ENCODE data around the gene EPHA4. TPM values are rescaled to one million over a fixed set of nuclear protein-coding genes. Genes with fewer than 3 reads are reported as not detected.

EPHA4 gene
- total and polyA plus RNA-seq, 2 donors (not counting 1 experiment from before 2014, with no cell fraction given): 10.7 to 54.9 TPM

GRCh38 chr2:221571551-221572218 lies 419 bp downstream of the EPHA4 start:
- Histone ChIP-seq H2AFZ (ENCODE audit: insufficient read depth, low read depth, low read length, poor library complexity, severe bottlenecking) (peak overlapping the region; percentile 98), H3K9ac (ENCODE audit: low read length) (peak overlapping the region; percentile 94), H3K4me2 (replicated peaks; ENCODE audit: low read depth, low read length, poor library complexity, severe bottlenecking) (peak overlapping the region; percentile 99), H3K27me3 (replicated peaks in 1 of 4; ENCODE audit: control extremely low read depth in 1 of 4, control insufficient read depth in 3 of 4, insufficient read depth in 4 of 4, low read length in 3 of 4) (peaks cover 0 to 44% (median 27%) of the 10 kb centered on the region in 4 experiments), H3K4me1 (ENCODE audit: control insufficient read depth in 2 of 2, insufficient read depth in 2 of 2, low read length in 2 of 2) (peaks cover 21 to 42% of the 10 kb centered on the region in 2 donors), H3K79me2 (ENCODE audit: control insufficient read depth, insufficient read depth, low read length) (peaks cover 27% of the 10 kb centered on the region), H3K27ac (ENCODE audit: low read length in 2 of 2) (peak overlapping the region in 1 of 2 donors; percentile 69), H4K20me1 (ENCODE audit: control insufficient read depth, insufficient read depth, low read length, poor library complexity, severe bottlenecking) (no peaks in the 10 kb centered on the region), H3K4me3 (ENCODE audit: control extremely low read depth in 1 of 5, extremely low read depth in 1 of 5, insufficient read depth in 1 of 5, low read depth in 2 of 5, low read length in 4 of 5) (peak overlapping the region; percentile 63 to 97 (median 80)), H3K9me3 (ENCODE audit: control extremely low read depth in 1 of 3, control insufficient read depth in 2 of 3, insufficient read depth in 1 of 3, low read length in 2 of 3) (no peaks in the 10 kb centered on the region), H3K36me3 (replicated peaks in 1 of 2; ENCODE audit: control extremely low read depth in 1 of 2, control insufficient read depth in 1 of 2, extremely low read depth in 1 of 2, insufficient read depth in 2 of 2, low read length in 1 of 2) (no peaks in the 10 kb centered on the region)
- Mint-ChIP-seq H3K4me1 (peaks cover 43% of the 10 kb centered on the region), H3K9me3 (ENCODE audit: insufficient read depth) (no peaks in the 10 kb centered on the region), H3K27me3 (peaks cover 44% of the 10 kb centered on the region), H3K4me3 (peak overlapping the region; percentile 94), H3K27ac (peak overlapping the region; percentile 89)
- POLR2A ChIA-PET: interaction anchor here (0.6 to 1.5 kb wide), 5 partner anchors 41 to 678 kb away, joined by 3 to 8 read pairs (median 6); no protein-coding TSS in a partner anchor
- ATAC-seq (ENCODE audit: low read depth): peak; percentile 4
- TF ChIP-seq EZH2 (IDR thresholded peaks at IDR 0.05; ENCODE audit: borderline replicate concordance, insufficient read depth, low read depth, low read length, poor library complexity, severe bottlenecking): no peak
- TF ChIP-seq CTCF (IDR thresholded peaks at IDR 0.05): no peak
- WGBS (ENCODE audit: insufficient coverage): under 1% methylated on average over 61 of the region's 61 CpGs
- intact Hi-C loops (cut with micrococcal nuclease): loop anchor here (1.0 to 5.0 kb wide), 4 partner anchors 16 to 368 kb away; no protein-coding TSS in a partner anchor
- CTCF ChIA-PET: interaction anchor here (2.4 to 2.9 kb wide), 3 partner anchors 18 to 883 kb away, joined by 15 to 28 read pairs (median 27); no protein-coding TSS in a partner anchor
- DNase-seq: peak; percentile 64
